ENCODE results near the gene ZBTB43. TPM values are rescaled to one million over a fixed set of nuclear protein-coding genes. Genes with fewer than 3 reads are reported as not detected.

ZBTB43 gene
- total RNA-seq, 1 donor from 2014 or later: 30.2 TPM

GRCh38 chr9:126791406-126792230 lies 13.2 kb upstream of the ZBTB43 start:
- Histone ChIP-seq H3K4me3 (no peak overlapping the region), H3K9me3 (replicated peaks) (peaks cover 6% of the 10 kb centered on the region), H3K27ac (replicated peaks) (no peak overlapping the region), H3K36me3 (no peaks in the 10 kb centered on the region), H3K27me3 (ENCODE audit: low read depth) (peaks cover 33% of the 10 kb centered on the region), H3K4me1 (peaks cover 16% of the 10 kb centered on the region)
- DNase-seq: no peak
- TF ChIP-seq CTCF (IDR thresholded peaks at IDR 0.05; ENCODE audit: borderline replicate concordance): no peak
- intact Hi-C loops (cut with micrococcal nuclease): no loop called here

GRCh38 chr9:126793686-126794417 lies 11.0 kb upstream of the ZBTB43 start:
- no peak for DNase-seq
- peaks cover 28% of the 10 kb centered on the region for H3K27me3 ChIP-seq (ENCODE audit: low read depth)
- no peak overlapping the region for H3K27ac ChIP-seq (replicated peaks)
- intact Hi-C loops (cut with micrococcal nuclease): no loop called here
- TF ChIP-seq CTCF (IDR thresholded peaks at IDR 0.05; ENCODE audit: borderline replicate concordance): no peak
- no peak overlapping the region for H3K4me3 ChIP-seq
- H3K4me1 ChIP-seq: no peaks in the 10 kb centered on the region
- H3K9me3 ChIP-seq (replicated peaks): peaks cover 6% of the 10 kb centered on the region
- no peaks in the 10 kb centered on the region for H3K36me3 ChIP-seq

- H3K4me1 ChIP-seq: no peaks in the 10 kb centered on the region
- DNase-seq: no peak
- no peaks in the 10 kb centered on the region for H3K36me3 ChIP-seq
- H3K4me3 ChIP-seq: no peak overlapping the region
- peaks cover 6% of the 10 kb centered on the region for H3K9me3 ChIP-seq (replicated peaks)
- intact Hi-C loops (cut with micrococcal nuclease): no loop called here
- H3K27ac ChIP-seq (replicated peaks): no peak overlapping the region
- no peak for TF ChIP-seq CTCF (IDR thresholded peaks at IDR 0.05; ENCODE audit: borderline replicate concordance)
- peaks cover 27% of the 10 kb centered on the region for H3K27me3 ChIP-seq (ENCODE audit: low read depth)
These were observed 10.4 kb upstream of the ZBTB43 start for GRCh38 chr9:126794441-126794840.

GRCh38 chr9:126796758-126797157 lies 8.1 kb upstream of the ZBTB43 start:
- no peak overlapping the region for H3K4me3 ChIP-seq
- H3K4me1 ChIP-seq: no peaks in the 10 kb centered on the region
- no peak for TF ChIP-seq CTCF (IDR thresholded peaks at IDR 0.05; ENCODE audit: borderline replicate concordance)
- peaks cover 6% of the 10 kb centered on the region for H3K9me3 ChIP-seq (replicated peaks)
- no peaks in the 10 kb centered on the region for H3K36me3 ChIP-seq
- no peak overlapping the region for H3K27ac ChIP-seq (replicated peaks)
- DNase-seq: no peak
- intact Hi-C loops (cut with micrococcal nuclease): no loop called here
- H3K27me3 ChIP-seq (ENCODE audit: low read depth): peaks cover 21% of the 10 kb centered on the region

GRCh38 chr9:126797903-126798302 lies 6.9 kb upstream of the ZBTB43 start:
- H3K27me3 ChIP-seq (ENCODE audit: low read depth): peaks cover 11% of the 10 kb centered on the region
- H3K4me3 ChIP-seq: no peak overlapping the region
- TF ChIP-seq CTCF (IDR thresholded peaks at IDR 0.05; ENCODE audit: borderline replicate concordance): no peak
- H3K9me3 ChIP-seq (replicated peaks): peaks cover 6% of the 10 kb centered on the region
- no peak for DNase-seq
- intact Hi-C loops (cut with micrococcal nuclease): no loop called here
- H3K36me3 ChIP-seq: no peaks in the 10 kb centered on the region
- H3K4me1 ChIP-seq: no peaks in the 10 kb centered on the region
- no peak overlapping the region for H3K27ac ChIP-seq (replicated peaks)

Measured in left ventricle myocardium inferior (tissue), 1 donor.